ENCODE measurements around the gene KMT2C. TPM values are rescaled to one million over a fixed set of nuclear protein-coding genes. Genes with fewer than 3 reads are reported as not detected.
"Not testable (repeated sequence)": the region's sequence is repeated elsewhere in the genome, so short reads cannot be mapped to it uniquely, and the experiment has no call there.

The KMT2C gene
- total RNA-seq, 1 experiment from 2014 or later: 54.3 TPM

GRCh38 chr7:152462995-152463708 is 27.3 kb upstream of the KMT2C start:
- TSS peak; percentile 59 for BruUV-seq (replicated peaks)
- ChIA-PET CTCF (interaction anchor here (0.8 kb wide), 1 partner anchor 195 kb away, joined by 5 read pairs; no protein-coding TSS in a partner anchor), POLR2A (ENCODE audit: unreplicated experiment) (no interaction called here)
- no peaks in the 10 kb centered on the region for H3K9me2 ChIP-seq (ENCODE audit: insufficient read depth)
- H3K27me3 ChIP-seq (ENCODE audit: insufficient read depth, low read depth): no peaks in the 10 kb centered on the region
- peak overlapping the region; percentile 37 for H3K27ac ChIP-seq
- peak overlapping the region; percentile 80 for H3K4me3 ChIP-seq
- intact Hi-C loops (cut with micrococcal nuclease; ENCODE audit: unreplicated experiment): loop anchor here (1.0 kb wide), 2 partner anchors 27 to 77 kb away; partner anchors contain the start of gene KMT2C
- H3K79me2 ChIP-seq (ENCODE audit: low read depth): peaks cover 6% of the 10 kb centered on the region; the same call in 1 of the 2 replicates
- H3K4me1 ChIP-seq (replicated peaks; ENCODE audit: insufficient read depth): peaks cover 15% of the 10 kb centered on the region
- H4K20me1 ChIP-seq (ENCODE audit: insufficient read depth): no peaks in the 10 kb centered on the region
- H3F3A ChIP-seq (ENCODE audit: insufficient read depth, low read depth): peaks cover 8% of the 10 kb centered on the region; the same call in 1 of the 2 replicates
- peak overlapping the region; percentile 98 for H2AFZ ChIP-seq
- TF ChIP-seq, protein P1, sequence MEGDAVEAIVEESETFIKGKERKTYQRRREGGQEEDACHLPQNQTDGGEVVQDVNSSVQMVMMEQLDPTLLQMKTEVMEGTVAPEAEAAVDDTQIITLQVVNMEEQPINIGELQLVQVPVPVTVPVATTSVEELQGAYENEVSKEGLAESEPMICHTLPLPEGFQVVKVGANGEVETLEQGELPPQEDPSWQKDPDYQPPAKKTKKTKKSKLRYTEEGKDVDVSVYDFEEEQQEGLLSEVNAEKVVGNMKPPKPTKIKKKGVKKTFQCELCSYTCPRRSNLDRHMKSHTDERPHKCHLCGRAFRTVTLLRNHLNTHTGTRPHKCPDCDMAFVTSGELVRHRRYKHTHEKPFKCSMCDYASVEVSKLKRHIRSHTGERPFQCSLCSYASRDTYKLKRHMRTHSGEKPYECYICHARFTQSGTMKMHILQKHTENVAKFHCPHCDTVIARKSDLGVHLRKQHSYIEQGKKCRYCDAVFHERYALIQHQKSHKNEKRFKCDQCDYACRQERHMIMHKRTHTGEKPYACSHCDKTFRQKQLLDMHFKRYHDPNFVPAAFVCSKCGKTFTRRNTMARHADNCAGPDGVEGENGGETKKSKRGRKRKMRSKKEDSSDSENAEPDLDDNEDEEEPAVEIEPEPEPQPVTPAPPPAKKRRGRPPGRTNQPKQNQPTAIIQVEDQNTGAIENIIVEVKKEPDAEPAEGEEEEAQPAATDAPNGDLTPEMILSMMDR (conservative IDR thresholded peaks at IDR 0.05): no peak
- no peak for TF ChIP-seq EZH2 (IDR thresholded peaks at IDR 0.05; ENCODE audit: low read depth)
- H3K4me2 ChIP-seq: peak overlapping the region; percentile 100
- peak in 1 of 2 experiments; percentile 45 for DNase-seq
- no peaks in the 10 kb centered on the region for H3K36me3 ChIP-seq (ENCODE audit: low read depth)
- H3K9me3 ChIP-seq (ENCODE audit: insufficient read depth, low read depth): no peaks in the 10 kb centered on the region

DNA sequence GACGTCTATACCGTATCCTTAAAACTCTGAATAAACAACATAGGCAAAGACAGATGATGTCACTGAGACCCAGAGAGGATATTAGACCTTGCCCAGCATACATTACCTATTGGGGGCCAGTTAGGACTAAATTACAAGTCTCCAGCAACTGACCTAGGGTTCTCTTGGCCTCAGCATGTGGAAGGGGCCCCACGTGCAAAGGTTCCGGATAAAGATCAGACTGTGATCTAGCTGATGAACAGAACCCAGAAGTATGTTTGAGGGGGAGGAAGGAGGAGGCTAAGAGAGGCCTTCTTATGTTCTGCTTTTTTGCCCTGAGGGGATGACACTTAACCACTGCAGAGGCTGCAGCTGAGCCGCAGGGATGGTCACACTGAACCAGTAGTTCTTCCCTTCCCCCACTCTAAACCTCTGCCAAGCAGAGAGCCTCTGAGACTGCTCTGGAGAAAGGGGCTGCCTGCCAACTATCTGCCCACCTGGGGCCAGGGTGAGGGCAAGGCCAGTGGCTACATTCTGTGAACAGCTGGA is 24.0 kb upstream of the KMT2C start:
- ChIA-PET CTCF (no interaction called here), POLR2A (ENCODE audit: unreplicated experiment) (interaction anchor here (0.5 to 0.8 kb wide), 3 partner anchors 9 to 181 kb away, joined by 3 to 6 read pairs (median 5); no protein-coding TSS in a partner anchor)
- peaks cover 8% of the 10 kb centered on the region; the same call in 1 of the 2 replicates for H3F3A ChIP-seq (ENCODE audit: insufficient read depth, low read depth)
- DNase-seq: peak in 1 of 2 experiments; percentile 27
- H3K27ac ChIP-seq: no peak overlapping the region
- H3K4me3 ChIP-seq: no peak overlapping the region
- no peaks in the 10 kb centered on the region for H4K20me1 ChIP-seq (ENCODE audit: insufficient read depth)
- BruUV-seq (replicated peaks): no TSS peak
- H3K4me1 ChIP-seq (replicated peaks; ENCODE audit: insufficient read depth): peaks cover 8% of the 10 kb centered on the region; the same call in 1 of the 2 replicates
- H3K27me3 ChIP-seq (ENCODE audit: insufficient read depth, low read depth): no peaks in the 10 kb centered on the region
- TF ChIP-seq, protein P1 (conservative IDR thresholded peaks at IDR 0.05): no peak
- no peak for TF ChIP-seq EZH2 (IDR thresholded peaks at IDR 0.05; ENCODE audit: low read depth)
- H3K4me2 ChIP-seq: no peak overlapping the region
- no peaks in the 10 kb centered on the region for H3K36me3 ChIP-seq (ENCODE audit: low read depth)
- H3K79me2 ChIP-seq (ENCODE audit: low read depth): no peaks in the 10 kb centered on the region
- H2AFZ ChIP-seq: no peak overlapping the region
- H3K9me2 ChIP-seq (ENCODE audit: insufficient read depth): no peaks in the 10 kb centered on the region
- H3K9me3 ChIP-seq (ENCODE audit: insufficient read depth, low read depth): no peaks in the 10 kb centered on the region
- intact Hi-C loops (cut with micrococcal nuclease; ENCODE audit: unreplicated experiment): no loop called here

DNA sequence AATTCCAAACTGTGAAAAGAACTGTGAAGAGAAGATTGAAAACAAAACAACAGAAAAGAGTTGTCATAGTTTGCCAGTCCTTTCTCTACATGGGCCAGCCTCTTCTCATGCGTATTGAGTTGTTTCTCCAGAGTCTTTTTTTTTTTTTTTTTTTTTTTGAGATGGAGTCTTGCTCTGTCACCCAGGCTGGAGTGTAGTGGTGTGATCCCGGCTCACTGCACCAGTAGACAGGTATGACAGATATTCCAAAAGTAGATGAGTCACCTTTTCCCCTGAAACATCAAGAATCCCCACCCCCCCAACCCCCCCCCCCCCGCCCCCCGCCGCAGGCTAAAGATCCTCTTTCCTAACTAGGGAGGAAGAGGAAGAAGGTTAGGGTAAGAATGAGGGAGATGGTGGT is 15.6 kb upstream of the KMT2C start:
- no peak for DNase-seq
- Histone ChIP-seq H3K27me3 (ENCODE audit: insufficient read depth, low read depth) (no peaks in the 10 kb centered on the region), H3K27ac (no peak overlapping the region), H3K36me3 (ENCODE audit: low read depth) (no peaks in the 10 kb centered on the region), H3K4me3 (no peak overlapping the region), H2AFZ (no peak overlapping the region), H3K79me2 (ENCODE audit: low read depth) (no peaks in the 10 kb centered on the region), H3K4me1 (replicated peaks; ENCODE audit: insufficient read depth) (no peaks in the 10 kb centered on the region), H3K9me3 (ENCODE audit: insufficient read depth, low read depth) (no peaks in the 10 kb centered on the region), H3F3A (ENCODE audit: insufficient read depth, low read depth) (no peaks in the 10 kb centered on the region), H4K20me1 (ENCODE audit: insufficient read depth) (no peaks in the 10 kb centered on the region), H3K9me2 (ENCODE audit: insufficient read depth) (no peaks in the 10 kb centered on the region), H3K4me2 (no peak overlapping the region)
- CTCF ChIA-PET: no interaction called here
- BruUV-seq (replicated peaks): no TSS peak
- POLR2A ChIA-PET (ENCODE audit: unreplicated experiment): no interaction called here
- TF ChIP-seq, protein P1 (conservative IDR thresholded peaks at IDR 0.05): no peak
- no peak for TF ChIP-seq EZH2 (IDR thresholded peaks at IDR 0.05; ENCODE audit: low read depth)
- intact Hi-C loops (cut with micrococcal nuclease; ENCODE audit: unreplicated experiment): no loop called here

GRCh38 chr7:152445386-152446008 is 9.7 kb upstream of the KMT2C start:
- H4K20me1 ChIP-seq (ENCODE audit: insufficient read depth); H3K9me2 ChIP-seq (ENCODE audit: insufficient read depth); H3K4me1 ChIP-seq (replicated peaks; ENCODE audit: insufficient read depth); H3K79me2 ChIP-seq (ENCODE audit: low read depth); H3K4me2 ChIP-seq; H3F3A ChIP-seq (ENCODE audit: insufficient read depth, low read depth); DNase-seq; H3K27me3 ChIP-seq (ENCODE audit: insufficient read depth, low read depth); H3K4me3 ChIP-seq; H3K9me3 ChIP-seq (ENCODE audit: insufficient read depth, low read depth); H3K36me3 ChIP-seq (ENCODE audit: low read depth); H3K27ac ChIP-seq; intact Hi-C loops (cut with micrococcal nuclease; ENCODE audit: unreplicated experiment); POLR2A ChIA-PET (ENCODE audit: unreplicated experiment); CTCF ChIA-PET; BruUV-seq (replicated peaks); H2AFZ ChIP-seq: not testable (repeated sequence)
